Lung (tissue), 12 donors: Measurements from ENCODE around the gene NFASC. TPM values are rescaled to one million over a fixed set of nuclear protein-coding genes. Genes with fewer than 3 reads are reported as not detected.
A peak's percentile ranks its signal among the peaks of the same experiment; 100 is the strongest.

Experiments used
- ATAC-seq: fragments of 200-7000 bp; cut with Tn5 transposase; one replicate; pipeline ENCODE4 v1.9.1; 2020; ENCODE audit warnings: moderate number of reproducible peaks; ENCODE audit not compliant: insufficient read depth, low FRiP score
- DNase-seq, 3 donors: peaks; one replicate each; pipeline ENCODE4 v3.0.0-alpha.2; 2013 to 2017
- H3K27ac ChIP-seq, 2 donors: one replicate each; pipeline ENCODE4 v1.5.1; 2013; ENCODE audit warnings: mild to moderate bottlenecking in 2 of 2, moderate library complexity in 2 of 2, control low read depth in 1 of 2, inconsistent platforms in 1 of 2, low read depth in 1 of 2, low read length in 1 of 2
- H3K27me3 ChIP-seq, 3 donors: one replicate each; pipeline ENCODE4 v1.5.1; 2013; ENCODE audit warnings: low read length in 2 of 3; ENCODE audit not compliant: control insufficient read depth in 3 of 3, insufficient read depth in 3 of 3
- H3K36me3 ChIP-seq, 4 donors: one replicate each; pipeline ENCODE4 v1.5.1; 2013; ENCODE audit warnings: low read length in 4 of 4, mild to moderate bottlenecking in 1 of 4, moderate library complexity in 1 of 4; ENCODE audit not compliant: control insufficient read depth in 4 of 4, insufficient read depth in 4 of 4
- H3K4me1 ChIP-seq, 5 donors: one replicate each; pipeline ENCODE4 v1.5.1; 2013; ENCODE audit warnings: low read length in 5 of 5, mild to moderate bottlenecking in 2 of 5, moderate library complexity in 1 of 5; ENCODE audit not compliant: control insufficient read depth in 5 of 5, insufficient read depth in 5 of 5
- H3K4me3 ChIP-seq: one replicate; pipeline ENCODE4 v1.5.1; 2013; ENCODE audit warnings: mild to moderate bottlenecking, control low read depth, moderate library complexity
- H3K9ac ChIP-seq, 2 donors: one replicate each; pipeline ENCODE4 v1.5.1; 2013; ENCODE audit warnings: low read length in 2 of 2, control low read depth in 1 of 2; ENCODE audit not compliant: insufficient read depth in 1 of 2
- H3K9me3 ChIP-seq, 4 donors: one replicate each; pipeline ENCODE4 v1.5.1; 2013; ENCODE audit warnings: low read length in 3 of 4, mild to moderate bottlenecking in 1 of 4, moderate library complexity in 1 of 4; ENCODE audit not compliant: control insufficient read depth in 4 of 4, insufficient read depth in 3 of 4
- WGBS, 2 donors: extraction: QIAGEN DNeasy Blood & Tissue Kit; methylation state at CpG; one replicate each; pipeline ENCODE4 v1.1.7; 2013; 5-methylcytosine and 5-hydroxymethylcytosine counted together
- polyA plus RNA-seq, 2 donors: library from polyadenylated mRNA; stranded (reverse); fragments of 200-250 nt; gene quantifications; one replicate each; pipeline ENCODE4 v1.2.1, GENCODE V29; 2013
- total RNA-seq, 2 donors: library from RNA; depleted of rRNA in 1 of 2; stranded (reverse); fragments of >200 nt in 1 of 2; gene quantifications; one replicate each; pipeline ENCODE4 v1.2.1, GENCODE V29; 2014 to 2021
- TF ChIP-seq, protein P1 (sequence below): IDR thresholded peaks from 2 replicates; pipeline ENCODE4 v1.5.1; 2012; ENCODE audit warnings: mild to moderate bottlenecking; ENCODE audit errors: control extremely low read depth, extremely low read depth
- donor health status: control.
- donor health status: control.
- donor health status: Bipolar disorder and iron deficiency.
- donor health status: healthy.
- donor health status: DM: yes; HTN: yes; CAD: no.

The NFASC gene
- total and polyA plus RNA-seq, 4 donors = 1.8 to 11.2 (median 3.8) TPM

- 45 to 47% methylated on average over 4 of the region's 4 CpGs for WGBS, 2 donors
- H3K9me3 ChIP-seq = no peaks in the 10 kb centered on the region
Observed at GRCh38 chr1:204826970-204827369, 43.7 kb upstream of the NFASC start.

DNA sequence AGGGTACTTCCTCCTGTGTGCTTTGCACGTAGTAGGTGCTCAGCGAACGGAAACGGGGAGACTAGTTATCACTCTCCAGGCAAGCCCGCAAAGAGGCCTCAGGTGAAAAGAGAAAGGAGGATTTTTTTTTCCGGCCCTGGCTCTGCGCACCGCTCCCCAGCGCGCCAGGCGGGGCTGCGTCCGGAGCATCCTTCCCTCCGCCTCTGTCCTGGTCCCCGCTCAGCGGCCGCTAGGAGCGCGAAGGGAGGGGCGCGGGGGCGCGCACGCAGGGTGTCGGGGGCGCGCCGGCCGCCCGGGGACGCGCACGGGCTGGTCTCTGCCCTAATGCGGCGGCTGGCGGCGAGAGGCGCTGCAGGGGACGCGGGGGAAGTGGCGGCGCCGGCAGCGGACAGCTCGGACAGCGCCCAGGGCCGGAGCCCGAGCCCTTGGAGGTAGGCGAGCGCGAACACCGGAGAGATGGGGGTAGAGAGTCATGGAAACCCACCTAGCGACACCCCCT is 42.3 kb upstream of the NFASC start:
- Histone ChIP-seq H3K4me1 (no peaks in the 10 kb centered on the region), H3K9me3 (no peaks in the 10 kb centered on the region), H3K4me3 (peak overlapping the region; percentile 36), H3K27ac (no peak overlapping the region), H3K9ac (no peak overlapping the region), H3K27me3 (peaks cover 0 to 57% (median 22%) of the 10 kb centered on the region in 3 donors), H3K36me3 (no peaks in the 10 kb centered on the region)
- TF ChIP-seq, protein P1, sequence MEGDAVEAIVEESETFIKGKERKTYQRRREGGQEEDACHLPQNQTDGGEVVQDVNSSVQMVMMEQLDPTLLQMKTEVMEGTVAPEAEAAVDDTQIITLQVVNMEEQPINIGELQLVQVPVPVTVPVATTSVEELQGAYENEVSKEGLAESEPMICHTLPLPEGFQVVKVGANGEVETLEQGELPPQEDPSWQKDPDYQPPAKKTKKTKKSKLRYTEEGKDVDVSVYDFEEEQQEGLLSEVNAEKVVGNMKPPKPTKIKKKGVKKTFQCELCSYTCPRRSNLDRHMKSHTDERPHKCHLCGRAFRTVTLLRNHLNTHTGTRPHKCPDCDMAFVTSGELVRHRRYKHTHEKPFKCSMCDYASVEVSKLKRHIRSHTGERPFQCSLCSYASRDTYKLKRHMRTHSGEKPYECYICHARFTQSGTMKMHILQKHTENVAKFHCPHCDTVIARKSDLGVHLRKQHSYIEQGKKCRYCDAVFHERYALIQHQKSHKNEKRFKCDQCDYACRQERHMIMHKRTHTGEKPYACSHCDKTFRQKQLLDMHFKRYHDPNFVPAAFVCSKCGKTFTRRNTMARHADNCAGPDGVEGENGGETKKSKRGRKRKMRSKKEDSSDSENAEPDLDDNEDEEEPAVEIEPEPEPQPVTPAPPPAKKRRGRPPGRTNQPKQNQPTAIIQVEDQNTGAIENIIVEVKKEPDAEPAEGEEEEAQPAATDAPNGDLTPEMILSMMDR = no peak
- DNase-seq (peak; percentile 48 to 65 (median 64)), ATAC-seq (peak; percentile 68)
- WGBS, 2 donors = 1% methylated on average over 49 to 53 of the region's 53 CpGs

More at GRCh38 chr1:204826970-204827369, 43.7 kb upstream of the NFASC start:
- ATAC-seq = no peak
- TF ChIP-seq, protein P1 = no peak
- H3K27ac ChIP-seq = no peak overlapping the region
- no peaks in the 10 kb centered on the region for H3K36me3 ChIP-seq
- H3K4me1 ChIP-seq = no peaks in the 10 kb centered on the region
- H3K27me3 ChIP-seq = peaks cover 0 to 51% (median 22%) of the 10 kb centered on the region in 3 donors
- H3K4me3 ChIP-seq = no peak overlapping the region
- no peak for DNase-seq
- no peak overlapping the region for H3K9ac ChIP-seq

DNA sequence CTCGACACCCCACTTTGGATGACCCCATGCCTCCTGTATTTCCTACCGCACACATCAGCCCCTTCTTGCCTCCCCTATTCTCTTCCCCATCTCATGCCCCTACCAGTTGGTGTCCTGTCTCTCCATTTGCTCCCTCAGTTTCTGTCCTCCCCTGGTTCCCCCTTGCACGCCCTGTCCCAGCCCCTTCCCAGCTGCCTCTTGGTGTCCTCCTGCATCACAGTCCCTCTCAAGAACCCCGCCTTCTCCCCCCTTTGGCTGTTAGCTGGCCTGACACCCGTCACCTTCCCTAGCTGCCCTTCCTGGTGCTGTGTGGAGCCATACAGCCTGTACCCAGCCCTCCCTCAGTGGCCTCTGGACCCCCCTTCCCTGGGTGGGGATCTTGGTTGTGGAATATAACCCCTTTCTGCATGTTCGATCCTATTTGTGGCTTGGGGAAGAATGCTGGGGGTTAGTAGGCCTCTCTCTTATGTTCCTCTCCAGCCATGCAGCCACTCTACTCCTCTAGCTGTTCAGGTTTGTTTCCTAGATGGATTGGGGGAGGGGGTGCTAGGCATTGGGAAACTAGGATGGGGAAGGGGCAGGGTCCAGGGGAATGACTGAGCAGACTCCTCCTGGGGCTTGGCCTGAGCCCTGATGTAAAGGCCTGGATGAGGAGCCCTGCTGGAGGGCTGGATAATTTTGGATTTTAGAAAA is 41.4 kb upstream of the NFASC start:
- TF ChIP-seq, protein P1 = no peak
- no peaks in the 10 kb centered on the region for H3K4me1 ChIP-seq
- H3K27me3 ChIP-seq = peaks cover 0 to 60% (median 22%) of the 10 kb centered on the region in 3 donors
- no peak for DNase-seq
- no peak for ATAC-seq
- 36 to 43% methylated on average over 6 of the region's 6 CpGs for WGBS, 2 donors
- H3K27ac ChIP-seq = no peak overlapping the region
- no peak overlapping the region for H3K4me3 ChIP-seq
- no peaks in the 10 kb centered on the region for H3K36me3 ChIP-seq
- no peak overlapping the region for H3K9ac ChIP-seq
- H3K9me3 ChIP-seq = no peaks in the 10 kb centered on the region
